RKO (cell line): ENCODE measurements around the gene ZSCAN1.
"Not testable (repeated sequence)": the region's sequence is repeated elsewhere in the genome, so short reads cannot be mapped to it uniquely, and the experiment has no call there.

Experiments
- DNase-seq: peaks from one replicate; pipeline ENCODE4 v3.0.0-alpha.2; 2016; ENCODE audit warnings: low spot score

The ZSCAN1 gene

DNA sequence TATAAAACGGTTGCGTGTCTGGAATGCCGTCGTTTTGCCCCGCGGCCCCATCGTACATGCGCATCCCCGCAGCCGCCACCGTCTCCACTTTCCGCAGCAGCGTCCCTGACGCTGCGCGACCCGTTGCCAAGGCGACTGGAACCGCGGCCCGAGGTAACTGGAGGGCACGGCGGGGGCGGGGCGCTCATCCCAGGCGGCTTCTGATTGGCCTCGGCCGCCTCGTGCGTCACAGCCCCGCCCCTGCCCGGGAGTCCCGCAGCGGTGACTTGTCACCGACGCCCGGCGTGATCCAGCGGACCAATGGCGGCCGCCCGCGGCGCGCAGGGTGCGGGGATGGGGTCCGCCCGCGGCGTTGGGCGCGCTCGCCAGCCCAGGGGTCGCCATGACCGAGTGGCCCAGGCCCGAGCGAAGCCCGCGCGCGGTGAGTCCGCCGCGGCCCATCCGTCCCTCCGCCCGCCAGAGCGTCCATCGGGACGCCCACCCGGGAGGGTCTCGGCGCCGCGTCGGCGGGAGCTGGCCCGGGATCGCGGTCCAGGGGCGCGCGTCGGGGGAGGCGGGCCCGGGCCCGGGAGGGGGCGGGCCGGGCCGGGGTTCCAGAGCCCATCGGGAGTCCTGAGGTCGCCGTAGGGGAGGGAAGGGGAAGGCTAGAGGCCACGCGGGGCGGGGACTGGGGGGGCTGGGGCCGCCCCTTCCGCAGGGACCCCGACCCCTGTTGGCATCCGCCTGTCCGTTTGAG lies at the start of gene ZSCAN1:
Gene ZSCAN1 (plus strand): TSS at position 285 of the 736 bp plus-strand sequence. CDS start 3,812 bp downstream, outside the sequence.
- no peak for DNase-seq

DNA sequence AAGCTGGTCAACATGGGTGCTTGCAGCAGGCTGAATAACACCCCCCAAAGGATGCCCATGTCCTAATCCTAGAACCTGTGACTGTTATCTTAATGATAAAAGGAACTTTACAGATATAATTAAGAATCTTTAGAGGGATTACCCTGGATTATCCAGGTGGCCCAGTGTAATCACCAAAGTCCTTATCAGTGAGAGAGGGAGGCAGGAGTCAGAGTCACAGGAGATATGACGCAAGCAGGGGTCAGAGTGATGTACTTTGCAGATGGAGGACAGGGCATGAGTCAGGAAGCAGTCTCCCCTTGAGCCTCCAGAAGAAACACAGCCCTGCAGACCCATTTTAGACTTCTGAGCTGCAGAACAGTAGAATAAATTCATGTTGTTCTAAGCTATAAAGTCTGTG lies 41.0 kb upstream of the ZSCAN1 start:
- no peak for DNase-seq

GRCh38 chr19:58000677-58001076 lies 33.1 kb upstream of the ZSCAN1 start:
- no peak for DNase-seq

GRCh38 chr19:58001895-58002369 lies 31.9 kb upstream of the ZSCAN1 start:
- DNase-seq = no peak

- DNase-seq = no peak
These were observed 31.2 kb upstream of the ZSCAN1 start, which contains the start of gene ZNF606 for GRCh38 chr19:58002384-58003173. Gene ZNF606, minus strand, starts transcription at chr19:58002820. Its CDS starts 1,501 bp downstream, at chr19:58001319.

DNA sequence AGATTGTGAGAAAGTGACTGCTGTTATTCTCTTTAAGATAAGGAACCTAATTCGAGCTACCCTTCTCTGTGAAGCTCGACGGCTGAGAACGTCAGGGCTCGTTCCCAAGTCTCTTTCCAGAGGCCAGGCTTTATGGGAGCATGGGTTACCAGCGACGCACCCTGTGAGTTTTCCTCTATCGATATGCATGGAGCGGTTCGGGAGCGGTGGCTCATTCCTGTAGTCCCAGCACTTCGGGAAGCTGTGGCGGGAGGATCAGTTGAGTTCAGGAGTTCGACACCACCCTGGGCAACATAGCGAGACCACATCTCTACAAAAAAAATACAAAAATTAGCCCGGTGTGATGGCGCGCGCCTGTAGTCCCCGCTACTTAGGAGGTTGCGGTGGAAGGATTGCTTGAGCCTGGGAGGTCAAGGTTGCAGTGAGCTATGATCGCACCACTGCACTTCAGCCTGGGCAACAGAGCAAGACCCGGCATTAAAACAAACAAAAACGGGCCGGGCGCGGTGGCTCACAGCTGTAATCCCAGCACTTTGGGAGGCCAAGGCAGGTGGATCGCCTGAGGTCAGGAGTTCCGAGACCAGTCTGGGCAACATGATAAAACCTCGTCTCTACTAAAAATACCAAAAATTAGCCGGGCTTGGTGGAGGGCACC lies 30.5 kb upstream of the ZSCAN1 start:
- DNase-seq = no peak

- DNase-seq = peak; percentile 50
These were observed 26.5 kb upstream of the ZSCAN1 start for GRCh38 chr19:58007285-58007684.

- DNase-seq = not testable (repeated sequence)
These were observed 24.9 kb upstream of the ZSCAN1 start for GRCh38 chr19:58008877-58009276.

GRCh38 chr19:58009301-58009665 lies 24.5 kb upstream of the ZSCAN1 start:
- no peak for DNase-seq

DNA sequence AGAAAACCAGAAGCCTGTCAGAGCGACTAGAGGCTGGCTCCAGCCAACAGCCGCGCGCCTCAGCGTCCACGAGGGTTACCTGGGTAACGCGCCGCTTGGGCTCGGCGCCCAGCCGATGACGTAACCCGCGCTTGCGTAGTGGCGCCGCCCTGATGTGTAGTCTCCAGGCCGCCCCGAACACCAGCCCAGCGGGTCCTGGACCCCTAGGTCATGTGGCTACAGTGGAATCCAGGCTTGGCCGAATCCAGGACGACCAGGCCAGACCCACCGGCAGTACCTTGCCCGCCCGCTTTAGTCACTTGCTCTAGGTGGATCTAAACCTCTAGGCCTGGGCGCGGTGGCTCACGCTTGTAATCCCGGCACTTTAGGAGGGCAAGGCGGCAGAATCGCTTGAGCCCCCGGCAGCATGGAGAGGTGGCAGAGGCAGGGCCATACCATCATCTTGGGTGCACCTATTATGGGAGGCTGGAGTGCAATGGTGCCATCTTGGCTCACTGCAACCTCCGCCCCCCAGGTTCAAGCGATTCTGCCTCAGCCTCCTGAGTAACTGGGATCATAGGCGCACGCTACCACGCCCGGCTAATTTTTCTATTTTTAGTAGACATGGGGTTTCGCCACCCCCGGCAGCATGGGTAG lies 24.0 kb upstream of the ZSCAN1 start:
- DNase-seq = no peak

DNA sequence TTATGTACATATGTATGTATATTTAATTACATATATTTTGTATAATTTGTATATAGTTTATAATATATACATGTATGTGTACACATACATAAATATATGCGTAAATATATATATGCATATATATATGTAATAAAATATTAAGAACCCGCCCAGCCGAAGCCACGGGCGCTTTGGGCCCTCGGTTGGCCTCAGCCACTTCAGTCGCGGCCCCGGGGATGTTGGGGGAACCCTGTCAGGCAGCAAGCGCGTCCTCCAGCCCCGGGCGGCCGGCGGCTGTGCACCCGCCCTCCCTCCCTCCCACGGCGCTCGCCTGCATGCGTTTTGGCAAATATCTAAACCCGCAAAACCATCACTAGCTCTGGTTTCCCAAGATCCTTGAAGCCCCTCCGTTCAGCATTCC lies 23.3 kb upstream of the ZSCAN1 start:
- DNase-seq = no peak

GRCh38 chr19:58014141-58014540 lies 19.7 kb upstream of the ZSCAN1 start:
- DNase-seq = no peak

DNA sequence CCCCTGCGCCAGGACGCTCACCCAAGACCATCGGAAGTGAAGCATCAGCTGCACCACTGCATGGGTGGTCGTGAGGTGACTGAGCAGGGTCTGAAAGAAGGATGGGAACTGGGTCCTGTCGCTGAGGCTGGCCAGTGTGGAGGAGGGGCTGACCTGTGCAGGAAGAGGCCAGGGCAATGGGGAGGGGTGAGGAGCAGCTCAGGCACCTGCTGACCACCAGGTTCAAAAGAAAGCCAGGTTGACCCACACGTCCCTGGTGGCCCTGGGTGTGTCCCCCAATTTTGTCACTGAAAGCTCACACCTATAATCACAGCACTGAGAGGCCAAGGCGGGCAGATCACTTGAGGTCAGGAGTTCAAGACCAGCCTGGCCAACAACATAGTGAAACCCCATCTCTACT lies 13.7 kb upstream of the ZSCAN1 start:
- no peak for DNase-seq

DNA sequence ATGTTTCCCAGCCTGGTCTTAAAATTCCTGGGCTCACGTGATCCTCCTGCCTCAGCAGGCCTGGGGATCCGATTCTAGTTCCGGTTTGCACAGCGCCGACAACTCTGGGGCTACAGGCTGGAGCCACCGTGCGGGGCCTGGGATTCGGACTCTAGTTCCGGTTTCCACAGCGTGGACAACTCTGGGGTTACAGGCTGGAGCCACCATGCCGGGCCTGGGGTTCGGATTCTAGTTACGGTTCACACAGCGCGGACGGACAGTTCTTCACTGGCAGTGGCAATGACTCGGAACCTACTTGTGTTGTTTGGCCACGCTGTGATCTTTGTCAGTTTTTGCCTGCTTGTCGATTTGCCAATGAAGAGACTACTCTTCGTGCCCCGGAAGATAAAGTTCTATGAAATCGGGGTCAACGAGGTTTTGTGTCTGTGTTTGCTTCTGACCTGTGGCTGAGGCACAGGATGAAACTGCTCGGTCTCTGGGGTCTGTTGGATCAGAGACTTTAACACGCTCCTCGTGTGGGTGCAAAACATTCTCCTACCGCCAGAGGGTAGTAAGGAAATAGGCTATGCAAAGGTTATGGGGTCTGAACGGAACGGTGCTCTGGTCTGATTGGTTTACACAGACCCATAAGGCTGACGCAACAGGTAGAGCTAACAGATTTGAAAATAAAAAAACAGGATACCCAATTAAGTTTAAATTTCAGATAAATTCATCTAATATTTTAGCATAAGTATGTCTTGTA lies 12.1 kb upstream of the ZSCAN1 start:
- peak; percentile 79 for DNase-seq

DNA sequence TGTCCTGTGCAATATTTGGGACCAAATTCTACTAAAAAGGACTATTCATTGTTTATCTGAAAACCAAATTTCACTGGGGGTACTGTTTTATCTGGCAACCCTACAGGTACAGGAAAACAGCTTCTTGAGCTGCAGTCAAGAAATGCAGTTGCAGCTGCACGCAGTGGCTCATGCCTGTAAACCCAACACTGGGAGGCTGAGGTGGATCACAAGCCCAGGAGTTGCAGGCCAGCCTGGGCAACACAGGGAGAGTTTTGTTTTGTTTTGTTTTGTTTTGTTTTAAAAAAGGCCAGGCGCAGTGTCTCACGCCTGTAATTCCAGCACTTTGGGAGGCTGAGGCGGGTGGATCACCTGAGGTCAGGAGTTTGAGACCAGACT lies 11.6 kb upstream of the ZSCAN1 start:
- DNase-seq = no peak

DNA sequence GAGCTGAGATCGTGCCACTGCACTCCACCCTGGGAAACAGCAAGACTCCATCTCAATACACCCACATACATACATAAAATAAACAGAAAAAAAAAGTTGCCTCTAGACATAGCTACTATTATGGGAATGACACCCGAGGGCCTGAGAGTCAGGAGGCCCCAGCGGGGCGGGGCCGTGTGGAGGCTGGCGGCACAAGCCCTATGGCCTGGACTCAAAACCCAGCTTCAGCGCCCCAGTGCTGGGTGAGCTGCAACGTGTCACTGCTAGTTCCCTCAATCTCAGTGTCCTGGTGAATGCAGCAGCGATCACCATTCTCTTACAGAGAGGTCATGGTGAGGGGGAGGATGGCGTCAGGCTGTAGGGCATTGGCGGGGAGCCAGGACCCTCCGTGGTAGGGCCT lies 9.2 kb upstream of the ZSCAN1 start:
- DNase-seq = no peak

DNA sequence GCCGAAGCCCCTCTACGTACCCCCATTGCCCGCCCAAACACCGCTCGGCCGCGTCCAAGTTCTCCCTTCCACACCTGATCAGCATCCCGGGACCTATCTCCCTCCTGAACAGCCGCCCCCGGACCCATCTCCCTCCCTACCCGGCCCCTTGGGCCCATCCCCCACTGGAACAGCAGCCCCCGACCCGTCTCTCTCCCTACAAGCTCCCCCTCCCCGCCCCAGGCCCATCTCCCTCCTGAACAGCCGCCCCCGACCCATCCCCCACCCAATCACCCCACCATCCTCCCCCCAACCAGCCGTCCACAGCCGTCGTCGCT lies 610 bp downstream of the ZSCAN1 start:
- no peak for DNase-seq

GRCh38 chr19:58035863-58036262 lies 2.0 kb downstream of the ZSCAN1 start:
- DNase-seq = no peak

DNA sequence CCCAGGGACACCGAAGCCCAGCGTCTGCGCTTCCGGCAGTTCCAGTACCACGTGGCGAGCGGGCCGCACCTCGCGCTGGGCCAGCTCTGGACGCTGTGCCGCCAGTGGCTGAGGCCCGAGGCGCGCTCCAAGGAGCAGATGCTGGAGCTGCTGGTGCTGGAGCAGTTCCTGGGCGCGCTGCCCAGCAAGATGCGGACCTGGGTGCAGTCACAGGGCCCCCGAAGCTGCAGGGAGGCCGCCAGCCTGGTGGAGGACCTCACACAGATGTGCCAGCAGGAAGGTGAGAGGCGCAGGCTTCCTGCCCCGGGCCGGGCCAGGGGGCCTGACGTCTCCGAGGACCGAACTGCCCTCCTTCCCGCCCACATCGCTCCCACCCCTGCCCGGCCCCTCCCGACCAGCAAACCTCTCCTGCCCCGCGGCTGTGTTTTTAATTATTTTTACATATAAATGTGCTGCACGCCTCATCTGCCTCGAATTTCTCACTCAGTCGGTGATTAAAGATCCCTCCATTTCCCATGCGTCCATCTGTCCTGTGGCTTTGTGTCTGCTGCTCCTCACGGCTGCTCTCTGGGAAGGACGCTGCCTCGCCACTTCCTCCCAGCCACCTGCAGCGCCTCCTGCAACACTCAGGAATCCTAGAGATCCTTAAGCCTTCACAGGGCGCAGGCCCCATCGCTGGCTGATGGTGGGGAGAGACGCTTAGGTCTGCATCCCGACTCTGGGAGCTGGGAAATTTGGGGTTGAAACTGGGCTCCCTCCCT lies 4.3 kb downstream of the ZSCAN1 start:
- DNase-seq = no peak

- no peak for DNase-seq
These were observed 4.9 kb downstream of the ZSCAN1 start for GRCh38 chr19:58038688-58039204.
